T-helper 2 cell treated with Interferon-gamma antibody and Interleukin-4, amounts not matched to agents 100 ng/mL and 5 ng/mL, for 36 hours (primary cell): ENCODE data around the gene UQCRC1. TPM values are rescaled to one million over a fixed set of nuclear protein-coding genes. Genes with fewer than 3 reads are reported as not detected.
"Not testable (repeated sequence)": the region's sequence is repeated elsewhere in the genome, so short reads cannot be mapped to it uniquely, and the experiment has no call there.

Source experiments
- intact Hi-C: fragments of 100-400 bp; cut with micrococcal nuclease; formaldehyde crosslinking; loops from one replicate; pipeline ENCODE4 v1.15.1; 2023
- total RNA-seq: library from RNA; stranded (reverse); gene quantifications from 2 replicates; pipeline ENCODE4 v1.2.3, GENCODE V29; 2022

Gene UQCRC1
- total RNA-seq, 1 donor from 2014 or later: 180 TPM

DNA sequence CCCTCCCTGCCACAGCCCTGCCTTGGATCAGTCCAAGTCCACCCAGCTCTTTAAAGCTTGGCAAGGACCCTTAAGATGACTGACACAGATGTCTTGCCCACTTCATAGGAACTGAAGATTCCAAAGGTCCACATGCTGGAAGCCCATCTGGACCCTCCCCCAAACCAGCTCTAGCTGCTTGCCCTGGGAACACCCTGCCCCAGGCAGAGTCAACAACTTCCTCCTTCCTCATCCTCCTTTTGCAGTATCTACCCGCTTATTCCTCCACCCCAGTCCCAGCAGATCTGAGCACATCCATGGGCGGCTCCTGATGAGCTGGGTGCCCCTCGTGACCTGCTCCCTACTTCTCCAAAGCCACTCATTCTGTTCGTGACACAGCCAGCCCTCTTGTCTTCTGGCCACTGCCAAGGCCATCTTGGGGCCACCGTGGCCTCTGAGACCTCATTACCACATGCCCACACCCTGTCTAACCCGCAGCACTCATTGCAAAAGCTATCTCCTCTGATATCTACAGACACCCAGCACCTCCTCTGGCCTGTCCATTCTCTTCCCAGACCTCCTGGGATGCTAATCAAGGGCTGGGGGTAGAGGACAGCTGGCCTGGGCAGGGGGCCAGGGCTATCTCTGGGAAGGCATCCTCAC, 50.8 kb downstream of the UQCRC1 start:
- intact Hi-C loops: loop anchor here (1.0 to 5.0 kb wide), 5 partner anchors 77 to 1739 kb away; partner anchors contain the start of genes CDC25A, HYAL3, NAA80 and SLC26A6

DNA sequence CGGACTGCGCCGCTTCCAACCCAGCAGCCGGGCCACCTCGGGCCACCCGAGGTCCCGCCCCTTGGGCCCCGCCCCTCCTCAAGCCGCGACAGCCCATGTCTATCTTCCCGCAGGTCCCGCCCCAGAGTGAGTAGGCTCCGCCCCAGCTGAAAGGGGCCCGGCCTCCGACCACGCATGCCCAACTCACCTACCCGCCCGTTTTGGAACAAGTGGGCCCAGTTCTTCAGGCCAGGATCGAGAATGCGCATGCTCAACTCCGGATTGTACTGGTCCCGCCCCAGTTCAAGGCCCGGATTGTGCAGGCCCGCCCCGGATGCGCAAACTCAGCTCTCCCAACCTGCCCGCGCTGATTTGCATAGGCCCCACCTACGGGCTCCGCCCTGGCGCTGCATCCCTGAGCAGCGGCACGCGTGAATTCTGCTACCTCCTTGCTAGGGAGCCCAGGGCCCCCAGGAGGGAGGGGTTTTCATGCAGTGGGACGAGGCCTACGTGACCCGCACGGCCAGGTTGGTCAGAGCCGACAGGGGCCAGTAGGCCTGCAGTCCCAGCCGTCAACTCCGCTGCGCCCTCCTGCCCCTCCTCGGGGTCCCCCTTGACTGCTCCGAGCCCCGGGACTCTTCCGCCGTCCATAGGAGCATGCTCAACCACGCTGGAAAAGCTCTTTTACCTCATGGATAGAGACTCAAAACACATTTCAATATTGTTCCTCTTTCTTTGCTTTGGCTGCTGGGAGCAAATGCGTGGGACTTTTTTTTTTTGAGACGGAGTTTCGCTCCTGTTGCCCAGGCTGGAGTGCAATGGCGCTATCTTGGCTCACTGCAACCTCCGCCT, 52.4 kb downstream of the UQCRC1 start, which contains the start of gene PFKFB4:
PFKFB4 (minus strand) TSS at position 8 of the 831 bp plus-strand sequence. CDS start 26 bp downstream, outside the sequence.
- intact Hi-C loops: loop anchor here (1.0 to 5.0 kb wide), 8 partner anchors 9 to 1740 kb away; partner anchors contain the start of genes CCDC51, HYAL3, IP6K2 and NAA80

DNA sequence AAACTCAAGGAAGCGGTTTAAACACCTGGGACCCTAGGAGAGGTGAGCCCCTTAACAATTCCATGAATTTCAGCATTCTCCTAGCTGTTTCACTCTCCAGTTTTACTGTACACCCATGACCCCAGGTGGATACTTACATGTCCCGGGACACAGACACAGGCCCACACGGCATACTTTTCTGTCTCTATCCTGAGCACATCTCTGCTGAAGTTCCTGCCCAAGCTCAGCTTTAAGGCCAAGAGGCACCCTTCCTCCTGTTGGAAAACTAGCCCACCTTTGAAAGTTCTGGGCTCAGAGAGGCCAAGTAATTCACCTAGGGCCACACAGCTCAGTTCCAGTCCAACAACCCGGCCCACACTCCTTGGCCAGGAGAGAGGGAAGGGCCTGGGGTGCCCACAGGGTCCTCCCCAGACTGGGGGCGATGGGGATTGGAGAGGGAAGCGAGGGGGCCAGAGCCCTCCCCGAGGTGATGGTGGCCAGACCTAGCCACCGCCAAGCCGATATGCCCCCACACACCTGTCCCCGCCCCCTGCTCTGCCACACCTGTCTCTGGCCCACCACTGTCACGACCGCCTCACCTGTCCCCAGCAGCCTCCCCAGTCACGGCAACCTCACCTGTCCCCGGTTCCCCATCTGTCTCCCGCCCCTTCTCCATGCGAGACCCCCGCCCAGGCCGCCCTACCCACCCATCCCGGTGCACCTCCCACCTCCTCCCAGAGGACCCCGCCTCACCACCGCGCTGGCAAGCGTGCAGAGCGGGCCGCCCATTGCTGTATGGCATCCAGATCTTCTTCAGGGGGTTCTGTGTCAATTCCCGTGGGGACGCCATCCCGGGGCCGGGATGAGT, 53.3 kb downstream of the UQCRC1 start:
- intact Hi-C loops: loop anchor here (1.0 to 5.0 kb wide), 7 partner anchors 8 to 1741 kb away; partner anchors contain the start of genes CCDC51, HYAL3, IP6K2 and NAA80

DNA sequence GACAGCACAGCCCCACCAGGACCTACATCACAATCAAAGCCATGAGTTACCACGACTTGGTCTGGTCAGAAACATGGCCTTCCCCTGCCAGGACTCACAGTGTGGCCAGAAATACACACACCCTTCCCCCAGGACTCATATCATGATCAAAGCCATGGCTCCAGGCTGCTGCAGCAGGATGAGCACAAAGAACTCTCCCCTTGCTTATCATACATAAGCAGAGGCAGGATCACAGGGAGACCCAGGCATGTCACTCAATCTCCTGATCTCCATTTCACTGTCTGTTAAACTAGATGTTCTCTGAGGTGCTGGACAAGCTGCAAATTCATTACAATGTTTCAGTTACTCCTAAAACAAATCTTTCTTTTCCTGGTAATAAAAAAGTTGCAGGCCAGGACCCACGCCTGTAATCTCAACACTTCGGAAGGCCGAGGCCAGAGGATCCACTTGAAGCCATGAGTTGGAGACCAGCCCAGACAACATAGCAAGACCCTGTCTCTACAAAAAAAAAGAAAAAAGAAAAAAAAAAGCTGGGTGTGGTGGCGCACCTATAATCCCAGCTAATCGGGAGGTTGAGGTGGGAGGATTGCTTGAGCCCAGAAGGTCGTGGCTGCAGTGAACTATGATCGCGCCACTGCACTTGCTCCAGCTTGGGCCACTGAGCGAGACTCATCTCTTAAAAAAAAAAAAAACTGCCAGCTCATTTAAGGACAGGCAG, 54.1 kb downstream of the UQCRC1 start:
- intact Hi-C loops: loop anchor here (5.0 kb wide), 2 partner anchors 102 to 1742 kb away; partner anchors contain the start of genes HYAL3 and NAA80

DNA sequence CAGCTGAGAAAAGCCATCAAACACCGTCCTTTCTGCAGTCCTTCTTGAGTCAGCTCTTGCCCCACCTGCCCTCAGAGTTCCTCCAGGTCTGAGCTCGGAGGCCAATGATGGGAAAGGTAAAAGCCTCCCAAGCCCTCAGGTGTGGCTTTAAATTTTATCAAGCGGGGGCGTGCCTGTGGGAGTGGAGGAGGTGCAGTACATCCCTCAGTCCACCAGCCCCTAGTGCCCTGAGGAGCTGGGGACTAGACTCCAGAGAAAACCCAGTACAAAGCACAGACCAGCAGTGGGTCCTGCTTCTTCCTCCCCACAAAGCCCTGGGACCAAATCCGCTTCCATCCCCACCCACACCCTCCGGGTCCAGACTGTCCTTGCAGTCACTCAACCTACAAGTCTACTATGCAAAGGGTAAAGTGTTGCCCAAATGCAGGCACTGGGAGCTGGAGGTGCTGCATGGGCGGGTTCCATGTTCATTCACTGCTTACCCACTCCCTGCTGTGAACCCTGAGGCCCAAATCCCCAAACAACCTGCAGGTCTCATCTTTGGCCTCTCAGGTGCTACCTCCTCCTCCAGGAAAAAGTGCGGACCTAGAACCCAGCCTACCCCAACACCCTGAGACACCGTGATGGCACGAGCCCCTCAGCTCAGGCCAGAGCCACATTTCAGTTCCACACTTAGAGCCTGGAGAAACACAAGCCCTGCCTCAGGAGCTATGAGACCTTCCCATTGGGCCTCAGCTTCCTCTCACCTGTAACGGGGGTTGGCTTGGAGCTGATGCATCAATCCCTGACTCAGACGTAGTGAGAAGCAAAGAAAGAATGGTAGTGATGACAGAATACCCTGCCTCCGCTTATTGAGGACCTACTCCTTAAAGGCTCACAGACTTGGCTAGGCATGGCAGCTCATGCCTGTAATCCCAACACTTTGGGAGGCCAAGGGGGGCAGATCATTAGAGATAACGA, 55.3 kb downstream of the UQCRC1 start:
- intact Hi-C loops: no loop called here

DNA sequence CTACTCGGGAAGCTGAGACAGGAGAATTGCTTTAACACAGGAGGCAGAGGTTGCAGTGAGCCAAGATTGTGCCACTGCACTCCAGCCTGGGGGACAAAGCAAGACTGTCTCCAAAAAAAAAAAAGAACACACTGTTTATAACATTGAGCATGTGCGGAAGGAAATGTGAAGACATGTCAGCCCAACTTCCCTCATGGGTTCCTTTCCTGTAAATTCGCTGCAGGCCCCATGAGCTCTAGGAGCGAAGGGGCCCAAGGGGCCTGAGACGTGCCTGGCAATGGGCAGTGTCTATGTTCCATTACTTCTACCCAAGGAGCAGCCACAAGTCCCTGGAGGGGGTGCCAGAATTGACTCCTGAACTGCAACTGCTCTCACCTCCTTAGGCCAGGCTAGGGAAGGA, 56.1 kb downstream of the UQCRC1 start:
- intact Hi-C loops: no loop called here

DNA sequence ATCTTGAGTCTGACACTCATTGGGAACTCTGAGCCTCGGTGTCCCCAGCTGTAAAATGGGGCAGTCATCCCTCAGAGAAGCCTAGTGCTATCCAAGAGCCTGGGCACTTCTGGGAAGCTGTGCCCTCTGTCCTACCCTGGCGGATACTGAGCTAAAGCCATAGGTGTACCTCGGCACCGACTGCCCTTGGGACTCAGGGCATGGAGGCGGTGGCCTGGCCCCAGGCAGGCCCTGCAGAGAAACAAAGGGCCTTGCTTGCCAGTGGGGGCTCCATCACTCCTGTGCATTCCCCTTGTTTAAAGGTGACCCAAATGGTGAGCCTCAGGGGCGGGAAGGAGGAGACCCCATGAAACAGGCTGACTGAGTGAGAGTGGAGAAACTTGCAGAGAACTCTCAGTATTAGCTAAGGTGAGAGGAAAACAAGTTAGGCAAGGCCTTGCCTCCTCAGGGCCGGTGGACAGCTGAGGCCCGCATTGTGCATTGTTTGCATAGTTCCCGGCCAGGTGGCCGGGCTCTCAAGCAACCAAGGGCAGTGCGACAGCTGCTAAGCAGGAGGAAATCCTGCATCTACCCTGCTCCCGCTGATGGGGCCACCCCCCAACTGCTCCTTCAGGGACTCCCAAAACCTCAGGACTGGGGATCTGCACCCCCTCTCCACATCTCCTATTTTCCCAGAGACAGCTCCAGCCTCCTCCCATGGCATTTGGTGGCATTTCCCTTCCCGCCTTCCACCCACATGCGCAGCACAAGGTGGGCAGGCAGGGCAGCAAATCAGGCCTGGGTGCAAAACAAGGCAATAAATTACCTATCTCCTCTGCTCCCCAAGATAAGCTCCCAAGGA, 57.1 kb downstream of the UQCRC1 start:
- intact Hi-C loops: no loop called here

DNA sequence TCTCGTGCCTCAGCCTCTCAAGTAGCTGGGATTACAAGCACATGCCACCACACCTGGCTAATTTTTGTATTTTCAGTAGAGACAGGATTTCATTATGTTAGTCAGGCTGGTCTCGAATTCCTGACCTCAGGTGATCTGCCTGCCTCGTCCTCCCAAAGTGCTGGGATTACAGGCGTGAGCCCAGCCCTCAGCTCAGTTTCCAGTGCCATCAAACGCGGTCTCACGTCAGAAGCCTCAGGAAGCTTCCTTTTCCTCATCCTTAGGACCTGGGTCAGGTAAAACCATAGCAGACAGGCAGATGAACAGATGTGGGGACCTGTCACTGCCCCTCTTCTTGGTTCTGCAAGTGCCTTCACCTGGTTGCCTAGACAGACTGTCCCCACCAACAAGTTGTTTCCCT, 57.8 kb downstream of the UQCRC1 start:
- intact Hi-C loops: not testable (repeated sequence)

Other genes starting within 250 kb of the UQCRC1 start
- not detected in 2 replicates for gene FBXW12, start 237.4 kb downstream of the UQCRC1 start, total RNA-seq
- 1.6 and 1.9 TPM in 2 replicates for gene PLXNB1, start 179.6 kb downstream of the UQCRC1 start, total RNA-seq
- gene CCDC51, start 169.5 kb downstream of the UQCRC1 start, total RNA-seq: 14.2 and 16.4 TPM in 2 replicates
- 289 and 303 TPM in 2 replicates for gene TMA7, start 169.4 kb downstream of the UQCRC1 start, total RNA-seq
- 17.2 and 17.4 TPM in 2 replicates for gene ATRIP, start 162.9 kb downstream of the UQCRC1 start, total RNA-seq
- gene SHISA5, start 105.5 kb downstream of the UQCRC1 start, total RNA-seq: 140 and 142 TPM in 2 replicates
- gene PFKFB4, start 52.8 kb downstream of the UQCRC1 start, total RNA-seq: 7.7 and 8.3 TPM in 2 replicates
- not detected in 2 replicates for gene UCN2, start 45.9 kb downstream of the UQCRC1 start, total RNA-seq
- gene COL7A1, start 14.3 kb downstream of the UQCRC1 start, total RNA-seq: 1.1 and 1.5 TPM in 2 replicates
- 0.77 and 1.4 TPM in 2 replicates for gene TMEM89, start 12.1 kb upstream of the UQCRC1 start, total RNA-seq
- 43.7 and 47.3 TPM in 2 replicates for gene SLC26A6, start 25.8 kb upstream of the UQCRC1 start, total RNA-seq
- gene CELSR3, start 53.2 kb upstream of the UQCRC1 start, total RNA-seq: 11.1 and 11.2 TPM in 2 replicates
- 34.1 and 37.8 TPM in 2 replicates for gene NCKIPSD, start 76.3 kb upstream of the UQCRC1 start, total RNA-seq
- 59.3 and 59.9 TPM in 2 replicates for gene IP6K2, start 107.6 kb upstream of the UQCRC1 start, total RNA-seq
- gene PRKAR2A, start 238.2 kb upstream of the UQCRC1 start, total RNA-seq: 25.2 and 27.1 TPM in 2 replicates